GM23338 (cell line): ENCODE results near the gene PMM1. TPM values are rescaled to one million over a fixed set of nuclear protein-coding genes. Genes with fewer than 3 reads are reported as not detected.

Experiments used
- ATAC-seq: fragments of 200-7000 bp; cut with Tn5 transposase; 3 replicates; pipeline ENCODE4 v1.9.1; 2020
- DNase-seq: peaks from one replicate; pipeline ENCODE4 v3.0.0-alpha.2; 2015; ENCODE audit warnings: low spot score
- H2AFZ ChIP-seq: fragments of 200-600 bp; sonication (generic); 2 replicates; pipeline ENCODE4 v1.8.0; 2016; ENCODE audit warnings: antibody characterized with exemption, mild to moderate bottlenecking, moderate library complexity
- H3F3A ChIP-seq: fragments of 200-600 bp; sonication (generic); replicated peaks from 2 replicates; pipeline ENCODE4 v1.8.0; 2017; ENCODE audit warnings: antibody characterized with exemption, mixed run types, low read depth
- H3K27ac ChIP-seq: fragments of 200-600 bp; sonication (generic); 2 replicates; pipeline ENCODE4 v1.6.1; 2016; ENCODE audit warnings: low read depth
- H3K27me3 ChIP-seq: fragments of 200-600 bp; sonication (generic); 2 replicates; pipeline ENCODE4 v1.8.0; 2016; ENCODE audit warnings: mild to moderate bottlenecking, mixed run types, moderate library complexity; ENCODE audit not compliant: insufficient read depth
- H3K36me3 ChIP-seq: fragments of 200-600 bp; sonication (generic); 2 replicates; pipeline ENCODE4 v1.8.0; 2016; ENCODE audit warnings: mild to moderate bottlenecking; ENCODE audit not compliant: insufficient read depth
- H3K4me1 ChIP-seq: fragments of 200-600 bp; sonication (generic); 2 replicates; pipeline ENCODE4 v1.8.0; 2016; ENCODE audit warnings: mild to moderate bottlenecking, moderate library complexity; ENCODE audit not compliant: insufficient read depth
- H3K4me2 ChIP-seq: fragments of 200-600 bp; sonication (generic); 2 replicates; pipeline ENCODE4 v1.7.1; 2017; ENCODE audit warnings: mixed run types
- H3K4me3 ChIP-seq: fragments of 200-600 bp; sonication (generic); 2 replicates; pipeline ENCODE4 v1.6.1; 2016; ENCODE audit warnings: mixed run types
- H3K79me2 ChIP-seq: fragments of 200-600 bp; sonication (generic); replicated peaks from 2 replicates; pipeline ENCODE4 v1.8.0; 2017; ENCODE audit warnings: mild to moderate bottlenecking; ENCODE audit not compliant: insufficient read depth
- H3K9me2 ChIP-seq: fragments of 200-600 bp; sonication (generic); 2 replicates; pipeline ENCODE4 v1.8.0; 2017; ENCODE audit not compliant: insufficient read depth
- H4K20me1 ChIP-seq: fragments of 200-600 bp; sonication (generic); replicated peaks from 2 replicates; pipeline ENCODE4 v1.8.0; 2017; ENCODE audit warnings: mild to moderate bottlenecking; ENCODE audit not compliant: insufficient read depth
- H3K27ac Mint-ChIP-seq: 2 replicates; pipeline ENCODE4 v1.8.0; 2020; ENCODE audit warnings: inconsistent platforms, mild to moderate bottlenecking, moderate library complexity, mixed read lengths
- H3K27me3 Mint-ChIP-seq: 3 replicates; pipeline ENCODE4 v1.8.0; 2022; ENCODE audit warnings: low read depth, mild to moderate bottlenecking, moderate library complexity, mixed read lengths, inconsistent platforms; ENCODE audit not compliant: insufficient read depth, poor library complexity
- H3K36me3 Mint-ChIP-seq: 3 replicates; pipeline ENCODE4 v1.8.0; 2021; ENCODE audit warnings: low read depth, mild to moderate bottlenecking, inconsistent platforms, moderate library complexity, mixed read lengths
- H3K4me1 Mint-ChIP-seq: 3 replicates; pipeline ENCODE4 v1.8.0; 2020; ENCODE audit warnings: mild to moderate bottlenecking, inconsistent platforms, mixed read lengths
- H3K4me3 Mint-ChIP-seq: 3 replicates; pipeline ENCODE4 v1.8.0; 2021; ENCODE audit warnings: moderate library complexity, mild to moderate bottlenecking, inconsistent platforms, mixed read lengths
- H3K9me3 Mint-ChIP-seq: 3 replicates; pipeline ENCODE4 v1.8.0; 2020; ENCODE audit warnings: moderate library complexity, mild to moderate bottlenecking, inconsistent platforms, mixed read lengths
- CREB1 ChIP-seq: fragments of 250-450 bp; sonication (Bioruptor Pico); IDR thresholded peaks from 2 replicates; pipeline ENCODE4 v1.5.0; 2020; ENCODE audit warnings: low read depth, mild to moderate bottlenecking, moderate library complexity
- EZH2phosphoT487 ChIP-seq: fragments of 200-600 bp; sonication (generic); IDR thresholded peaks from one replicate; pipeline ENCODE4 v1.8.1; 2018; ENCODE audit warnings: antibody characterized with exemption; ENCODE audit not compliant: unreplicated experiment
- JUNB ChIP-seq: IDR thresholded peaks from one replicate; pipeline ENCODE4 v1.6.1; 2016; ENCODE audit warnings: antibody characterized with exemption; ENCODE audit not compliant: unreplicated experiment
- NANOG ChIP-seq: IDR thresholded peaks from 2 replicates; pipeline ENCODE4 v1.6.1; 2016; ENCODE audit warnings: antibody characterized with exemption, borderline replicate concordance
- POLR2AphosphoS5 ChIP-seq: IDR thresholded peaks from 2 replicates; pipeline ENCODE4 v1.6.1; 2016; ENCODE audit warnings: antibody characterized with exemption, low read depth
- ZNF114 ChIP-seq: fragments of 250-450 bp; sonication (Bioruptor Pico); IDR thresholded peaks from 2 replicates; pipeline ENCODE4 v1.5.0; 2020; ENCODE audit warnings: mild to moderate bottlenecking, moderate library complexity
- ZNF331 ChIP-seq: fragments of 250-450 bp; sonication (Bioruptor Pico); IDR thresholded peaks from 2 replicates; pipeline ENCODE4 v1.5.0; 2020; ENCODE audit warnings: low read depth, mild to moderate bottlenecking, moderate library complexity
- ZNF462 ChIP-seq: fragments of 250-450 bp; sonication (Bioruptor Pico); IDR thresholded peaks from 2 replicates; pipeline ENCODE4 v1.5.0; 2020; ENCODE audit warnings: mild to moderate bottlenecking, moderate library complexity
- polyA plus RNA-seq: library from polyadenylated mRNA; unstranded; fragments of >200 nt; fragmentation: Nextera tagmentation; extraction: Ambion mirVana; gene quantifications from 2 replicates; pipeline ENCODE4 v1.2.1, GENCODE V29; 2016
- total RNA-seq: library from RNA; depleted of rRNA; stranded (reverse); fragments of >200 nt; shearing (Covaris generic); gene quantifications from 2 replicates; pipeline ENCODE4 v1.2.3, GENCODE V29; 2014
- TF ChIP-seq, protein P1 (sequence below), 2 experiments: fragments of 200-600 bp in 1 of 2; sonication (generic) in 1 of 2; conservative IDR thresholded peaks; 2 replicates each; pipeline versions ENCODE4 v1.5.1 to v1.6.1; 2016 to 2017; ENCODE audit warnings: antibody characterized with exemption in 2 of 2, low read depth in 2 of 2, mild to moderate bottlenecking in 2 of 2, moderate library complexity in 1 of 2
- TF ChIP-seq, protein P2 (sequence below): IDR thresholded peaks from 2 replicates; pipeline ENCODE4 v1.6.1; 2016; ENCODE audit warnings: antibody characterized with exemption

Gene PMM1
- total and polyA plus RNA-seq, 2 experiments from 2014 or later: 8.7 to 9.9 TPM

DNA sequence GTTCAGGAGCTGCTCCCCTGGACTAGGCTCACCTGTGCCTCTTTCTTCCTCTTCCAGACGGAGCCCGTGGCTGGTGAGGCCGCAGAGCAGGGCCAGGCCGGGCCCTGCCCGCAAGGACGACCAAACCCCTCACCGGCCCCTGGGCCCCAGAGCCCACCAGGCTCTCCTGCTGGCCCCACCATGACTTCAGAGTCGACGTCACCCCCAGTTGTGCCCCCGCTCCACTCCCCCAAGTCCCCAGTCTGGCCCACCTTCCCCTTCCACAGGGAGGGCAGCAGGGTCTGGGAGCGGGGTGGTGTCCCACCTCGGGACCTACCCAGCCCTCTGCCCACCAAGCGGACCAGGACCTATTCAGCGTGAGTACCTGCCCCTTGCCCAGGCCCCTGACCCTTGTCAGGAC is 17.9 kb downstream of the PMM1 start (continued):
- no peak for TF ChIP-seq ZNF462
- TF ChIP-seq, protein P1, sequence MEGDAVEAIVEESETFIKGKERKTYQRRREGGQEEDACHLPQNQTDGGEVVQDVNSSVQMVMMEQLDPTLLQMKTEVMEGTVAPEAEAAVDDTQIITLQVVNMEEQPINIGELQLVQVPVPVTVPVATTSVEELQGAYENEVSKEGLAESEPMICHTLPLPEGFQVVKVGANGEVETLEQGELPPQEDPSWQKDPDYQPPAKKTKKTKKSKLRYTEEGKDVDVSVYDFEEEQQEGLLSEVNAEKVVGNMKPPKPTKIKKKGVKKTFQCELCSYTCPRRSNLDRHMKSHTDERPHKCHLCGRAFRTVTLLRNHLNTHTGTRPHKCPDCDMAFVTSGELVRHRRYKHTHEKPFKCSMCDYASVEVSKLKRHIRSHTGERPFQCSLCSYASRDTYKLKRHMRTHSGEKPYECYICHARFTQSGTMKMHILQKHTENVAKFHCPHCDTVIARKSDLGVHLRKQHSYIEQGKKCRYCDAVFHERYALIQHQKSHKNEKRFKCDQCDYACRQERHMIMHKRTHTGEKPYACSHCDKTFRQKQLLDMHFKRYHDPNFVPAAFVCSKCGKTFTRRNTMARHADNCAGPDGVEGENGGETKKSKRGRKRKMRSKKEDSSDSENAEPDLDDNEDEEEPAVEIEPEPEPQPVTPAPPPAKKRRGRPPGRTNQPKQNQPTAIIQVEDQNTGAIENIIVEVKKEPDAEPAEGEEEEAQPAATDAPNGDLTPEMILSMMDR (conservative IDR thresholded peaks at IDR 0.05; ENCODE audit: low read depth in 2 of 2): no peak
- no peak for TF ChIP-seq JUNB
- no peak for TF ChIP-seq EZH2phosphoT487
- no peak for TF ChIP-seq ZNF114 (CRISPR knock-in tag)
- no peak for TF ChIP-seq POLR2AphosphoS5
- TF ChIP-seq NANOG: no peak
- TF ChIP-seq CREB1 (CRISPR knock-in tag): no peak

GRCh38 chr22:41570221-41570620 is 19.4 kb downstream of the PMM1 start:
- Mint-ChIP-seq H3K4me1 (no peaks in the 10 kb centered on the region; the same call in 2 of the 3 replicates), H3K27ac (no peak overlapping the region), H3K9me3 (no peaks in the 10 kb centered on the region; the same call in 2 of the 3 replicates), H3K4me3 (no peak overlapping the region), H3K27me3 (peaks cover 9% of the 10 kb centered on the region), H3K36me3 (no peaks in the 10 kb centered on the region)
- ATAC-seq (no peak), DNase-seq (no peak)
- Histone ChIP-seq H3K36me3 (no peaks in the 10 kb centered on the region), H3K9me2 (no peaks in the 10 kb centered on the region), H3K27ac (no peak overlapping the region), H3K79me2 (no peaks in the 10 kb centered on the region), H3K4me3 (no peak overlapping the region), H3K4me2 (no peak overlapping the region), H2AFZ (no peak overlapping the region), H3K4me1 (no peaks in the 10 kb centered on the region), H4K20me1 (no peaks in the 10 kb centered on the region), H3K27me3 (no peaks in the 10 kb centered on the region), H3F3A (no peaks in the 10 kb centered on the region)
- TF ChIP-seq, protein P2, sequence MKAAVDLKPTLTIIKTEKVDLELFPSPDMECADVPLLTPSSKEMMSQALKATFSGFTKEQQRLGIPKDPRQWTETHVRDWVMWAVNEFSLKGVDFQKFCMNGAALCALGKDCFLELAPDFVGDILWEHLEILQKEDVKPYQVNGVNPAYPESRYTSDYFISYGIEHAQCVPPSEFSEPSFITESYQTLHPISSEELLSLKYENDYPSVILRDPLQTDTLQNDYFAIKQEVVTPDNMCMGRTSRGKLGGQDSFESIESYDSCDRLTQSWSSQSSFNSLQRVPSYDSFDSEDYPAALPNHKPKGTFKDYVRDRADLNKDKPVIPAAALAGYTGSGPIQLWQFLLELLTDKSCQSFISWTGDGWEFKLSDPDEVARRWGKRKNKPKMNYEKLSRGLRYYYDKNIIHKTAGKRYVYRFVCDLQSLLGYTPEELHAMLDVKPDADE: no peak
- TF ChIP-seq ZNF331 (CRISPR knock-in tag): no peak
